HEK293 (cell line): ENCODE measurements around the gene BRPF1.

Experiments used
- CTCF ChIA-PET: fragments of 350-600 bp; formaldehyde crosslinking; extraction: SDS; loops from one replicate; lab custom pipeline; 2021; ENCODE audit warnings: antibody characterized with exemption; lab: Yijun Ruan, JAX
- POLR2A ChIA-PET: fragments of 300-600 bp; formaldehyde crosslinking; extraction: SDS; loops from one replicate; lab custom pipeline; 2020; ENCODE audit warnings: antibody characterized with exemption, inconsistent platforms; lab: Yijun Ruan, JAX
- H3K27ac ChIP-seq: fragments of 200-500 bp; sonication (Bioruptor generic); 2 replicates; pipeline ENCODE4 v1.5.1; 2014; ENCODE audit warnings: low read depth, low read length, control low read depth, inconsistent platforms; ENCODE audit errors: extremely low read depth
- H3K36me3 ChIP-seq, 2 experiments: fragments of 200-500 bp in 1 of 2; sonication (Bioruptor generic) in 1 of 2; 1 replicate in 1 of 2; 2 replicates in 1 of 2; pipeline ENCODE4 v1.5.1; 2014 to 2017; ENCODE audit warnings: inconsistent platforms in 2 of 2, low read length in 2 of 2; ENCODE audit not compliant: control insufficient read depth in 2 of 2, insufficient read depth in 1 of 2
- H3K4me1 ChIP-seq: fragments of 200-500 bp; sonication (Bioruptor generic); 2 replicates; pipeline ENCODE4 v1.5.1; 2014; ENCODE audit warnings: mild to moderate bottlenecking, low read length, inconsistent platforms; ENCODE audit not compliant: control insufficient read depth, insufficient read depth
- H3K4me3 ChIP-seq: 2 replicates; pipeline ENCODE4 v1.5.1; 2011; ENCODE audit warnings: low read depth, mild to moderate bottlenecking, control low read depth, low read length, moderate library complexity
- H3K9me3 ChIP-seq: fragments of 200-500 bp; sonication (Bioruptor generic); 2 replicates; pipeline ENCODE4 v1.5.1; 2014; ENCODE audit warnings: low read depth, low read length, inconsistent platforms; ENCODE audit not compliant: control insufficient read depth, insufficient read depth
- EGR2 ChIP-seq: fragments of 450-650 bp; formaldehyde crosslinking; IDR thresholded peaks from 2 replicates; pipeline ENCODE4 v1.5.1; 2016; ENCODE audit warnings: low read depth, missing biosample characterization, missing genetic modification characterization
- SP7 ChIP-seq: fragments of 450-650 bp; formaldehyde crosslinking; IDR thresholded peaks from 2 replicates; pipeline ENCODE4 v1.5.1; 2016; ENCODE audit warnings: missing biosample characterization, missing genetic modification characterization
- WT1 ChIP-seq: fragments of 450-650 bp; formaldehyde crosslinking; IDR thresholded peaks from 2 replicates; pipeline ENCODE4 v1.5.1; 2016; ENCODE audit warnings: missing biosample characterization, missing genetic modification characterization
- YY1 ChIP-seq: fragments of 450-650 bp; formaldehyde crosslinking; IDR thresholded peaks from 2 replicates; pipeline ENCODE4 v1.5.1; 2018; ENCODE audit warnings: missing biosample characterization, missing genetic modification characterization
- ZFHX2 ChIP-seq: fragments of 450-650 bp; formaldehyde crosslinking; conservative IDR thresholded peaks from 2 replicates; pipeline ENCODE4 v1.5.1; 2016; ENCODE audit warnings: missing biosample characterization, missing genetic modification characterization
- ZIC2 ChIP-seq: fragments of 450-650 bp; formaldehyde crosslinking; IDR thresholded peaks from 2 replicates; pipeline ENCODE4 v1.5.1; 2016; ENCODE audit warnings: missing biosample characterization, missing genetic modification characterization
- ZNF211 ChIP-seq: fragments of 450-650 bp; formaldehyde crosslinking; IDR thresholded peaks from 2 replicates; pipeline ENCODE4 v1.5.1; 2016; ENCODE audit warnings: low read depth, missing biosample characterization, missing genetic modification characterization
- ZNF248 ChIP-seq: fragments of 450-650 bp; formaldehyde crosslinking; IDR thresholded peaks from 2 replicates; pipeline ENCODE4 v1.5.1; 2017; ENCODE audit warnings: missing biosample characterization, missing genetic modification characterization
- ZNF311 ChIP-seq: fragments of 450-650 bp; formaldehyde crosslinking; IDR thresholded peaks from 2 replicates; pipeline ENCODE4 v1.5.1; 2017; ENCODE audit warnings: missing biosample characterization, missing genetic modification characterization, borderline replicate concordance
- ZNF354C ChIP-seq: fragments of 450-650 bp; formaldehyde crosslinking; IDR thresholded peaks from 2 replicates; pipeline ENCODE4 v1.5.1; 2016; ENCODE audit warnings: missing biosample characterization, missing genetic modification characterization, low read depth, borderline replicate concordance
- ZNF426 ChIP-seq: fragments of 450-650 bp; formaldehyde crosslinking; IDR thresholded peaks from 2 replicates; pipeline ENCODE4 v1.5.1; 2017; ENCODE audit warnings: missing biosample characterization, missing genetic modification characterization, mild to moderate bottlenecking, inconsistent platforms, moderate library complexity
- ZNF433 ChIP-seq: fragments of 450-650 bp; formaldehyde crosslinking; IDR thresholded peaks from 2 replicates; pipeline ENCODE4 v1.5.1; 2016; ENCODE audit warnings: missing biosample characterization, missing genetic modification characterization, low read depth
- ZNF529 ChIP-seq: fragments of 450-650 bp; formaldehyde crosslinking; IDR thresholded peaks from 2 replicates; pipeline ENCODE4 v1.5.1; 2017; ENCODE audit warnings: missing genetic modification characterization, missing biosample characterization; ENCODE audit not compliant: insufficient replicate concordance
- ZNF558 ChIP-seq: fragments of 450-650 bp; formaldehyde crosslinking; IDR thresholded peaks from 2 replicates; pipeline ENCODE4 v1.5.1; 2016; ENCODE audit warnings: missing biosample characterization, missing genetic modification characterization
- ZNF561 ChIP-seq: fragments of 450-650 bp; IDR thresholded peaks from 2 replicates; pipeline ENCODE4 v1.5.1; 2018; ENCODE audit warnings: missing biosample characterization, missing genetic modification characterization, borderline replicate concordance
- ZNF621 ChIP-seq: fragments of 450-650 bp; formaldehyde crosslinking; IDR thresholded peaks from 2 replicates; pipeline ENCODE4 v1.5.1; 2017; ENCODE audit warnings: missing biosample characterization, missing genetic modification characterization
- ZNF670 ChIP-seq: fragments of 450-650 bp; formaldehyde crosslinking; IDR thresholded peaks from 2 replicates; pipeline ENCODE4 v1.5.1; 2016; ENCODE audit warnings: missing biosample characterization, missing genetic modification characterization, low read depth
- ZNF791 ChIP-seq: fragments of 450-650 bp; formaldehyde crosslinking; IDR thresholded peaks from 2 replicates; pipeline ENCODE4 v1.5.1; 2016; ENCODE audit warnings: missing biosample characterization, missing genetic modification characterization
- TF ChIP-seq, protein P1 (sequence below): fragments of 450-650 bp; formaldehyde crosslinking; IDR thresholded peaks from 2 replicates; pipeline ENCODE4 v1.5.1; 2016; ENCODE audit warnings: missing biosample characterization, missing genetic modification characterization
- TF ChIP-seq, protein P2 (sequence below): fragments of 450-650 bp; formaldehyde crosslinking; IDR thresholded peaks from 2 replicates; pipeline ENCODE4 v1.5.1; 2016; ENCODE audit warnings: missing biosample characterization, missing genetic modification characterization
- TF ChIP-seq, protein P3 (sequence below): fragments of 450-650 bp; formaldehyde crosslinking; IDR thresholded peaks from 2 replicates; pipeline ENCODE4 v1.5.1; 2016; ENCODE audit warnings: missing biosample characterization, missing genetic modification characterization
- TF ChIP-seq, protein P4 (sequence below): fragments of 450-650 bp; formaldehyde crosslinking; IDR thresholded peaks from 2 replicates; pipeline ENCODE4 v1.5.1; 2016; ENCODE audit warnings: missing biosample characterization, missing genetic modification characterization

The BRPF1 gene

DNA sequence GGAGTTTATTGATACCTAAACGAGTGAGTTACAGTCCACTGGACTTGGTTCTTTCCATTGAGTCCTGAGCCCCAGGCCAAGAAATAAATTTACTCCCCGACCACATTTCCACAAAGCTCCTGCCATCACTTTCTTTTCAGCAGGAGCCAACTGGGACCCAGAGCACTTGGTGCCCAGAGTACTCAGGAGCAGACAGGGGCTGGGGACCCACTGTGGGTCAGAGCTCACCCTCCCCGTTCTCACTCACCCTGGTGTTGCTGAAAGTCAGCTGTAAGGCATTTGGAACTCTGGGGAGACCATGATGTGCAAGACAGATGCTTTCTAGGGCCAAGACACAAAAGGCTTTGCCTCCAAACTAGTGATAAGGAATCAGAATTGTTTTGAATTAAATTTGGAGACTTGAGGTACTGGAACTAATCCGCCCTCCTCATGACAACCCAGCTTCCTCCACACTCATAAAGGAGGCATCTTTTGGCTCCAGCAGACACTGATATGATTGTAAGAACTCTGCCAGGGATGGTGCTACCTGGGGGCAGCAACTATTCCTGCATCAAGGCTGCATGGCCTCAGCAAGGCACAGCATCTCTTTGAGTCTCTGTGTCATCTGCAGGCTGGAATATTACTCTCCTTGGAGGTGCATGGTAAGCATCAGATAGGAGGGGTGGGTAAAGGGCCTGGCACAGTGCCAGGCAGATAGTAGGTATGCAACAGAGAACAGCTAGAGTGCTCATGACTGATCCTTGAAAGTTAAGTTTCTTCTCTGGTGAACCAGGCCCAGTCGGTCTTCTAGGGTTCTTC, 45.6 kb downstream of the BRPF1 start:
- ChIA-PET CTCF (interaction anchor here (0.7 to 0.9 kb wide), 2 partner anchors 9 to 46 kb away, joined by 3 read pairs; partner anchors contain the start of gene BRPF1), POLR2A (no interaction called here)
- H3K4me3 ChIP-seq = no peak overlapping the region
- no peak overlapping the region for H3K27ac ChIP-seq
- H3K36me3 ChIP-seq = peaks cover 10 to 29% of the 10 kb centered on the region in 2 experiments; a peak in 2 of 3 replicates
- TF ChIP-seq ZNF433 (tag by site-specific recombination) (no peak), SP7 (tag by site-specific recombination) (no peak)
- TF ChIP-seq, protein P1, sequence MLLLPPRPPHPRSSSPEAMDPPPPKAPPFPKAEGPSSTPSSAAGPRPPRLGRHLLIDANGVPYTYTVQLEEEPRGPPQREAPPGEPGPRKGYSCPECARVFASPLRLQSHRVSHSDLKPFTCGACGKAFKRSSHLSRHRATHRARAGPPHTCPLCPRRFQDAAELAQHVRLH (tag by site-specific recombination) = no peak
- no peaks in the 10 kb centered on the region for H3K4me1 ChIP-seq
- H3K9me3 ChIP-seq = no peaks in the 10 kb centered on the region

DNA sequence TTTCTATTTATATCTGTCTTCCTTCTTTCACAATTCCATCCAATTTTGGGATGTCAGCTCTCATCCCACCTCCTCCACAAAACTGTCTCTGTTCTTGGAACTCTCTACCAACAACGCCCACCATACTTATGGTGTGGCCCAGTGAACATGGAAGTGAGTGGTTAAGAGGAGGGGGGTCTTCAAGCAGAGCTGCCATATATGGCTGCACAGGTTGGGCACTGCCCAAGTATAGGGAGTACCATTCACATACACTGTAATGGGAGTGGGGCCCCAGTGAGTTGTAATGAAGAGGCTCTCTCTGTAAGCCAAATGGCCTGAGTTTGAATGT, 46.1 kb downstream of the BRPF1 start:
- Histone ChIP-seq H3K27ac (no peak overlapping the region), H3K4me1 (no peaks in the 10 kb centered on the region), H3K4me3 (no peak overlapping the region), H3K9me3 (no peaks in the 10 kb centered on the region), H3K36me3 (peaks cover 10 to 35% of the 10 kb centered on the region in 2 experiments; a peak in 2 of 3 replicates)
- CTCF ChIA-PET = interaction anchor here (0.6 to 0.7 kb wide), 2 partner anchors 46 to 174 kb away, joined by 3 read pairs; partner anchors contain the start of genes BRPF1 and PRRT3
- no peak for TF ChIP-seq ZNF311 (tag by site-specific recombination)
- TF ChIP-seq, protein P2, sequence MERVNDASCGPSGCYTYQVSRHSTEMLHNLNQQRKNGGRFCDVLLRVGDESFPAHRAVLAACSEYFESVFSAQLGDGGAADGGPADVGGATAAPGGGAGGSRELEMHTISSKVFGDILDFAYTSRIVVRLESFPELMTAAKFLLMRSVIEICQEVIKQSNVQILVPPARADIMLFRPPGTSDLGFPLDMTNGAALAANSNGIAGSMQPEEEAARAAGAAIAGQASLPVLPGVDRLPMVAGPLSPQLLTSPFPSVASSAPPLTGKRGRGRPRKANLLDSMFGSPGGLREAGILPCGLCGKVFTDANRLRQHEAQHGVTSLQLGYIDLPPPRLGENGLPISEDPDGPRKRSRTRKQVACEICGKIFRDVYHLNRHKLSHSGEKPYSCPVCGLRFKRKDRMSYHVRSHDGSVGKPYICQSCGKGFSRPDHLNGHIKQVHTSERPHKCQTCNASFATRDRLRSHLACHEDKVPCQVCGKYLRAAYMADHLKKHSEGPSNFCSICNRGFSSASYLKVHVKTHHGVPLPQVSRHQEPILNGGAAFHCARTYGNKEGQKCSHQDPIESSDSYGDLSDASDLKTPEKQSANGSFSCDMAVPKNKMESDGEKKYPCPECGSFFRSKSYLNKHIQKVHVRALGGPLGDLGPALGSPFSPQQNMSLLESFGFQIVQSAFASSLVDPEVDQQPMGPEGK (tag by site-specific recombination) = no peak
- TF ChIP-seq, protein P3, sequence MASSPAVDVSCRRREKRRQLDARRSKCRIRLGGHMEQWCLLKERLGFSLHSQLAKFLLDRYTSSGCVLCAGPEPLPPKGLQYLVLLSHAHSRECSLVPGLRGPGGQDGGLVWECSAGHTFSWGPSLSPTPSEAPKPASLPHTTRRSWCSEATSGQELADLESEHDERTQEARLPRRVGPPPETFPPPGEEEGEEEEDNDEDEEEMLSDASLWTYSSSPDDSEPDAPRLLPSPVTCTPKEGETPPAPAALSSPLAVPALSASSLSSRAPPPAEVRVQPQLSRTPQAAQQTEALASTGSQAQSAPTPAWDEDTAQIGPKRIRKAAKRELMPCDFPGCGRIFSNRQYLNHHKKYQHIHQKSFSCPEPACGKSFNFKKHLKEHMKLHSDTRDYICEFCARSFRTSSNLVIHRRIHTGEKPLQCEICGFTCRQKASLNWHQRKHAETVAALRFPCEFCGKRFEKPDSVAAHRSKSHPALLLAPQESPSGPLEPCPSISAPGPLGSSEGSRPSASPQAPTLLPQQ (tag by site-specific recombination) = no peak
- no peak for TF ChIP-seq WT1
- TF ChIP-seq ZNF354C (tag by site-specific recombination) = no peak
- TF ChIP-seq ZNF248 (tag by site-specific recombination) = no peak
- TF ChIP-seq ZNF621 (tag by site-specific recombination) = no peak
- no peak for TF ChIP-seq ZNF426 (tag by site-specific recombination)
- POLR2A ChIA-PET = no interaction called here

DNA sequence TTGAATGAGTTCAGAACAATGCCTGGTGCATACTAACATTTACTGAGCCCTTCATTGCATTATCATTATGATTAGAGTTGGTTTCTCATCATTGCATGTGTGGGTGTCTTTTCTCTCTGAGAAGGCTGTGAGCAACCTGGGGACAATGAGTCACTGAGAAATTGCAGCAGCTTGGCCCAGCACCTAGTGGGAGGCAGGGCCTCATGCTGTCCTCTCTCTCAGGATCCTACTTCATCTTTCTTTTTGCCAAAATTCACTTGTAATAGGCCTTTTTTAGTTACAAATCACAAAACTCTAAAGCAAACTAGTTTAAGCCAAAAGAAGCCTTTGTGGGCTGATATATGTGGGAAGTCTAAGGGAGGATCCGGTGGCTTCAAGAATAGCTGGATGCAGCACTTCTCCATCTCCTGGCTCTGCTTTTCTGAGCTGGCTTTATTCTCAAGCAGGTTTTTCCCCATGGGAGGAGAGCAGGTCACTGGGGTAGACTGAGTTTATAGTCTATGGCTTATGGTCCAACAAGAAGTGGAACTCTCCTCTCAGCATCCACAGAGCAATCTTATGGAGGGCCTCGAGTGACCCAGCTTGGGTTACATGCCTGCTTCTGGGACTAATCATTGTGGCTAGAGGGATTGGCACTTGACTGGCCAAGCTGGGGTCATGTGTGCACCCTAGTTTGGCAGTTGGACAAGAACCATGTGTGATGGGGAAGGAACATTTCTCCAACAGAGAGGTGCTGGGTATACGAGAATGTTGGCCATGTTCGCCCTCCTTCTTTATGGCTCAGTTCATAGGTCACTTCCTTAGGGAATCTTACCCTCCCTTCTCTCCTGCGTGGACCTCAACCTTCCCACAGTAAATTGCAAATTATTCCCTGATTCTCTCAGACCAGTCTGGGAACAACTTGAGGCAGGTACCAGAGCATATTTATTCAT, 46.9 kb downstream of the BRPF1 start:
- no peak overlapping the region for H3K4me3 ChIP-seq
- no peaks in the 10 kb centered on the region for H3K9me3 ChIP-seq
- no peaks in the 10 kb centered on the region for H3K4me1 ChIP-seq
- CTCF ChIA-PET = interaction anchor here (0.6 kb wide), 1 partner anchor 174 kb away, joined by 3 read pairs; the partner anchor contains the start of gene PRRT3
- POLR2A ChIA-PET = interaction anchor here (0.6 kb wide), 1 partner anchor 9 kb away, joined by 3 read pairs; the partner anchor contains the start of gene CAMK1
- H3K36me3 ChIP-seq = peaks cover 10 to 42% of the 10 kb centered on the region in 2 experiments; a peak in 2 of 3 replicates
- no peak overlapping the region for H3K27ac ChIP-seq
- 0 out of 2 replicates have a peak, but pooled peaks have one; percentile 22 for TF ChIP-seq EGR2 (tag by site-specific recombination)
- no peak for TF ChIP-seq ZNF529 (tag by site-specific recombination)
- TF ChIP-seq, protein P4, sequence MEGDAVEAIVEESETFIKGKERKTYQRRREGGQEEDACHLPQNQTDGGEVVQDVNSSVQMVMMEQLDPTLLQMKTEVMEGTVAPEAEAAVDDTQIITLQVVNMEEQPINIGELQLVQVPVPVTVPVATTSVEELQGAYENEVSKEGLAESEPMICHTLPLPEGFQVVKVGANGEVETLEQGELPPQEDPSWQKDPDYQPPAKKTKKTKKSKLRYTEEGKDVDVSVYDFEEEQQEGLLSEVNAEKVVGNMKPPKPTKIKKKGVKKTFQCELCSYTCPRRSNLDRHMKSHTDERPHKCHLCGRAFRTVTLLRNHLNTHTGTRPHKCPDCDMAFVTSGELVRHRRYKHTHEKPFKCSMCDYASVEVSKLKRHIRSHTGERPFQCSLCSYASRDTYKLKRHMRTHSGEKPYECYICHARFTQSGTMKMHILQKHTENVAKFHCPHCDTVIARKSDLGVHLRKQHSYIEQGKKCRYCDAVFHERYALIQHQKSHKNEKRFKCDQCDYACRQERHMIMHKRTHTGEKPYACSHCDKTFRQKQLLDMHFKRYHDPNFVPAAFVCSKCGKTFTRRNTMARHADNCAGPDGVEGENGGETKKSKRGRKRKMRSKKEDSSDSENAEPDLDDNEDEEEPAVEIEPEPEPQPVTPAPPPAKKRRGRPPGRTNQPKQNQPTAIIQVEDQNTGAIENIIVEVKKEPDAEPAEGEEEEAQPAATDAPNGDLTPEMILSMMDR = no peak
- TF ChIP-seq ZNF211 = no peak
- TF ChIP-seq ZNF670 = no peak
- TF ChIP-seq ZNF791 (tag by site-specific recombination) = no peak
- TF ChIP-seq ZIC2 (tag by site-specific recombination) = peak; percentile 32; the same call in 1 of the 2 replicates
- no peak for TF ChIP-seq ZNF561 (tag by site-specific recombination)
- TF ChIP-seq ZNF558 (tag by site-specific recombination) = no peak
- TF ChIP-seq YY1 = no peak
- TF ChIP-seq ZFHX2 (tag by site-specific recombination) = peak; percentile 48; the same call in 1 of the 2 replicates
